GM18511 (cell line): ENCODE results near the gene CA10.

Experiments
- ATAC-seq: cut with Tn5 transposase; IDR thresholded peaks from one replicate; pipeline ENCODE4 v1.9.1; 2021; ENCODE audit warnings: mild to moderate bottlenecking, moderate library complexity; ENCODE audit not compliant: unreplicated experiment

Gene CA10

DNA sequence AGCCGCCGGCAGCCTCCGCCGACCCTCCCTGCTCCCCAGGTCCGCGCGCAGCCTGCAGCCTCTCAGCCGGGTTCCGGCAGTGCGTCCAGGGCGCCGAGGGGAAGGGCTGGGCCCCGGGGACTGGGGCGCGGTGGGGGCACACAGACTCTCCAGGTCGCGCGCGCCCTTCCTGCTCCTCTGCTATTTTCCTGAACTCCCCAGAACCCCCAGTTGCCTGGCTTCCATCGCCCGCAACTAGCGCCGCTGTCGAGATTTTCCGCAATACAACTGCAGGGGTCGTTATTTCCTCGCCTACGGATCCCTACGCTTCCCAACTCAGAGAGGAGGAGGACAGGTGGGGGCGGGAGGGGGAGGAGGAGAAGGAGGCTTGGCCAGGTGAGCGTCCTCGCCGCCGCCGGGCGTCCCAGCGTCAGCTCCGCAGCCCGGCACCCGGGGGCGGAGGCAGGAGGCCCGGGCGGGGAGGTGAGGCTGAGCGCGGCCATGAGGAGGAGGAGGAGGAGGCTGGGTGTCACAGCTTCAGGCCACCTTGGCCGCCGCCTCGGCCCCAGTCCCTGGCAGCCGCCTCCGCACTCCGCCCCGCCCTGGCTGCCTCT, at the start of gene CA10:
Gene CA10, minus strand, starts transcription at position 265 of the 593 bp plus-strand sequence.
- no peak for ATAC-seq

- no peak for ATAC-seq
These were observed 49.3 kb upstream of the CA10 start for GRCh38 chr17:52207796-52208195.

DNA sequence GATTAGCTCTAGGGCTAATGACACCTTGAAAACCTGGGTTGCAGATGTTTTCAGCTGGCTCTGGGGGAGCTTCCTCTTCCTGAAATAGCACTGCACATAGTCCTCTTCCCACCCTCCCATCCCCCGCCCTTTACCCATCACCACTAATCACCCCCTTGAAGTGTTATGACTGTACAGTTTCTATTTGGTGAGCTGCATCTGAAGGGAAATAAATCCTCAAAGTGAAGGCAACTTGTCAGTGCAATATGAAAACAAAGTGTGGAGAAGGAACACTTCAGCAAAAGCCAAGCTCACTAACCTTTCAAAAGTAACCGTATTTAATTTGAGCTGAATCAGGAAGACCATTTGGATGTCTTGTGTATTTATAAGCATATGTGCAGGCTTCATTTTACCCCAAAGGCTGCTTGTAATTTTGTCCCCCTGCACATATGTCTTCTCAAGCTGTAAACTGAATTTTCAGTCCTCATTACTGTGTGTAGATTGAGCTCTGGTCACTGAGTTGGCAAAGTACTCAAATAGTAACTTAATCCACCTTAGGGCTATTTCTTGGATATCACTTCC, 44.1 kb upstream of the CA10 start:
- no peak for ATAC-seq

DNA sequence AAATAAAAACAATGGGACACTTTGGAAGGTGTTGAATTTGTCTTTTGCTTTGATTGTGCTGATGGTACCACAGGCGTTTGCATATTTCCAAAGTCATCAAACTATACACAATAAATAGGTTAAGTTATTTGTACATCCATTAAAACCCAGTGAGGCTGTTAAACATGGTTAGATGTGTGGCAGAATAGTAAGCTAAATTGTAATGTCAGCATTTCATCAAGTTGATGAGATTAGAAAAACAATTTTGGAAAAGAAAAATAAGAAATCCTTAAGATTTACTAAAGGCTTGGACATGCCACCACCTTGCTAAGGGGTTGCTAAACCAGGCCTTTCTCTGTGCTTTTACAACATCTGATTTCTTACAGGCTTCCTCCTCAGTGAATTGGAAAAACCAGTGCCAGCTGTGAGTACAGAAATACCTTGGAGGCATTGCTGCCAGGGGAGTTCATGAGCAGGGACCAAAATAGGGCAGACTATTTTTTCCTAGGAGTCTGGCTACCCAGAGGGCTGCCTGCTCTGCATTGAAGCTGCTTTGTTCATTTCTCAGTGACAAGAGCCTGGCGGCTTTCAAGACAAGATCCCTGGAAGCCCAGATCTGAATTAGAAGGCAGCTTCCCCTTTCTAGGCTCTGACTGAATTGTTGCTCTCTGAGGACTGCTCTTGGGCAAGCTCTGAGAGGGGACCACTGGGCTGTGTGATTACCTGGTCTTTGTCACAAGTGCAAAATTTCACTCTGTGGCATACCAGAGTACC, 43.4 kb upstream of the CA10 start:
- no peak for ATAC-seq

DNA sequence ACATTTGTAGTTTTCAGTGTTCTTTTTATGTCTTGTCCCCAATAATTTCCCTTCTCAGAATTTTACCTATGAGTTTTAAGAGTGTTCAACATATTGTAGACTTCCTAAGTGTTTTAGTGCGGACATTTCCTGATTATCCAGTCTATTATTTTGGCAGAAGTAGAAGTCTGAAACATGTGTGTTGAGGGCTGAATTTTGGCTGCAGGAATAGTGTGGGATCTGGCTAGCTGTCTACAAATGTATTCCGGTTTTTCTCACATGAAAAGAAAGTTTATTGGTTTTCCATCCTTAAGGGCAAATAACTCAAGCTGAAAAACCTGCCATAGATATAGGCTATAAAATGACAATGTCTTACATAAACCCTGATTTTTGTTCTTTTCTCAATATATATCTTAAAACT, 33.0 kb upstream of the CA10 start:
- ATAC-seq, result no peak

DNA sequence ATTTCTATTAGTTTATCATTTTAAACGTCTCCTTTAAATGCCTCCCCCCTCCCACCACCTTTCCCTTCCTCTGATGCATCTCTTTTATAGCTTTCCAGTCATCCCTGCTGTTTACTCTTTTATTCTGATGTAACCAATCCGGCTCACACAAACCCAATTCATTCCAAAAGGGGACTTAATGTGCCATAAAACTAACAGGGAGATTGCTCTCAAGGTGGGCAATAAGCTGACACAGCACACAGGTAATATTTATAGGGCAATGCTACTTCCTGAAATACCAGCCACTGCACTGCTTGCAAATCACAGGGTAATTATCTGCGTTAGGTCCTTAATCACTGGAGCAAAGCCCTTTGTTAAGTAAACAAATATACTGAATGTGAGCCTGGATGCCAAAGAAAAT, 23.3 kb upstream of the CA10 start:
- ATAC-seq, result no peak

- ATAC-seq, result no peak
These were observed 19.5 kb upstream of the CA10 start for GRCh38 chr17:52178012-52178411.

GRCh38 chr17:52170963-52171572, 12.6 kb upstream of the CA10 start:
- ATAC-seq, result no peak

- ATAC-seq, result no peak
These were observed 1.6 kb upstream of the CA10 start for GRCh38 chr17:52160136-52160567.

DNA sequence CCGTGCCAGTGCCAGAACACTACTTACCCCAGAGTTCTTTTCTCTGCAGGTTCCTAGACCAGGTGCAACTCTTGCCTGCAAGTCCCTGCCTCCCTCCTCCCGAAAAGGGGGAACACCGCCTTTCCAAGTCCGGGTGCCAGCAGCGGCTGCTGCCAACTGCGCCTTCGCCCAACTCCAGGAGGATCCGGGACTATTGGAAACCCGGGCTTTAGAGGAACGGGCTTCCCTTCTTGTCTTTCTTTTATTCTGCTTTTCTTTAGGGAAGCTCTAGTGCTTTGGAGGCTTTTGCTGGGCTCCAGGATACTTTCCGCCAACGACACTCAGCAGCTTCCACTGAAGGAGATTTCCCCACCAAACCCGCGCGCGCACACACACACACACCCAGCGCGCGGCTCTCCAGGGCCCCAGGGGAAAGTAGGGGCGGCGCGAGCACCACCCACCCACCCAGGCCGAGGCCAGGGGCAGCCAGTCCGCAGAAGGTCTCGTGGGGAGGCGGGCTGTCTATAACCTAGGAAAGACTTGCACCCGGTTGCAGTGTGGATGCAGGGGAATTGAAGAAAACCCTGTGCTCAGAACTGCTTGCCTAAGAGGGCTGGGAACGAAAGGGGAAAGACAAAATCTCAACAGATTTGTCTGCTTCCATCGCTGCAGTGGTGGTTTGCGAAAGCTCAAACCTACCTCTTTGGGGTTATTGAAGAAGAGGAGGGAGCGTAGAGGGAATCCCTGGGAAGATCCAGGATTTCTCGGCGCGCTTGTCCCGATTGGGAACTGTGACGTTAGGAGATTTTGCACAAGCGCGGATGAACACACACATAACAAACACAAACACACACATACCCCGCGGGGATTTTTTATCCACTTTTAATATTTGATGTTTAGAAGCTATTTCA, 977 bp upstream of the CA10 start:
- no peak for ATAC-seq

- ATAC-seq, result no peak
These were observed 688 bp downstream of the CA10 start for GRCh38 chr17:52157603-52158449.

DNA sequence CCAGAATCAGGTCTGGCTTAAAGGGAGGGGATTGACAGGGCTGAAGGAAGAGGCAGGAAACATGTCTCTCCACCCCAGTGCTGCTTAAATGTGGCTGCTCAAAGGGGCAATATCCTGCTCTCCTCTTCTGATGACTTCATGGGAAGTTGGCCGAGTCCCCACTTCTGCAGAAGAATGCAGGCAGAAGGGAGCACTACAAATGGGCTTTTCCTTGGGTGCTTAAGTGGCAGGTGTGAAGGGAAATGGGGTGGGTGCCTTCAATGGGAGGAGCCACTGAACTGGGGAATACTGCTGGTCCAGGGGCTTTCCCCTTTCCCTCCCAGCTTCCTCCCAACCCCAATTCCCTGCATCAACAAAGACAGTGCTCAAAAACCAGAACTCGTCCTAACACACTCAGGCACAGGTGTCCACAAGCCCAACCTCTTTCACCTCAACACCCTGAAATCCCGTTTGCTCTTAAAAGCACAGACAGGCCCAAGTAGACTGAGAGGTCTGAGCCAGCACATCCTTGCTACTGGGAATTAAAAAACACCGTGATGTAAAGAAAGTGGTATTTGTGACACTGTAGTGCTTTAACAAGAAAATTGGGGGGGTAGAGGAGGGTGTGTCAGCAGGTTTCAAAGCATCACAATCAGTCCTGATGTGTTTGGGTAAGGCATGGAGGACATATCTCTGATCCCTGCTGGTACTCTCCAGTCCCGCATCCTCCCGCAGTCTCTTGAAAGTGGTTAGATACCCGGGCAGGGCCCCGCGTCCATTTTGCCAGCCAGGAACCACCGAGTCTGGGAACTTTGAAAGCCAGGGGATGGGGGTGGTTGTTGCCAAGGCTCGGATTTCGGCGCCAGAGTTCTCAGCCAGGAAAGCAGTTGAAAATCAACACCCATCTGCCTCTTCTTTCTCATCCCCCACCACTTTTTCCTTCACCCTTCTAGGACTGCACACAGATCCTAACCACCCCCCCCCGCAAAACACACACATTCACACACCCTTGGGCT, 1.6 kb downstream of the CA10 start:
- no peak for ATAC-seq

DNA sequence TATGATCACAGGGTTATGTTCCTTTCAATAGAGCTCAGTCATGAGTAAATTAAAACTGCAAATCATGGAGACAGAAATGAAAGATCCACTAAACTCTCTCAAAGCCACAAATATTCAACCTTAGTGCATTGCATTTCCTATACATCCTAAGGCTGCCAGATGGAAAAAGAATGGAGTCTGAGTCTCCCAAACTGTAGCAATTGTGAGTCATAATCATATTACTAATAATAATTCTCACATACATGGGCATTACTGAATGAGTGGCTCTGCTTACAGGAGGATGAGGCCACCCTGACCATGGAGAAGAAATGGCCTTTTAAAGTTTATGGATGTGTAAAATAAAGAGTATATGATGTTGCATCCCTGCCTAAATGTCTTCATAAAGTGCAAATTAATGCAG, 3.2 kb downstream of the CA10 start:
- ATAC-seq, result no peak

DNA sequence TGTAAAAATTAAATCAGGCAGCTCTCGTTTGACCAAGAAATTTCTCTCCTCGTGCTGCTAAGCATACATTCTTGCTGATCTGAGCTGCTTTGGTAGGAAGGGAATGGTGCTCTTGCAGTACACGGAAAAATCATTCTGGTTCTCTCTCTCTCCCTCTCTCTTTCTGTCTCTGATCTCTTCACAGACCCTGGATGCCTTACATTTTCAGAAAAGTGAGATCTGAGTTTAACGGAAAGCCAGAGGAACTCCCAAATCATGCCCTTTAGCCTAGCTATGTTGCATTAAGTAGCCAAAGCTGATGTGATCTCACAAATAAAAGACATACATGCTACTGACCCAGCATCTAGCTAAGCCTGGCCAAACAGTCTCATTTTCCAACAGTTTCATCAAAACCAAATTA, 4.0 kb downstream of the CA10 start:
- ATAC-seq, result no peak

DNA sequence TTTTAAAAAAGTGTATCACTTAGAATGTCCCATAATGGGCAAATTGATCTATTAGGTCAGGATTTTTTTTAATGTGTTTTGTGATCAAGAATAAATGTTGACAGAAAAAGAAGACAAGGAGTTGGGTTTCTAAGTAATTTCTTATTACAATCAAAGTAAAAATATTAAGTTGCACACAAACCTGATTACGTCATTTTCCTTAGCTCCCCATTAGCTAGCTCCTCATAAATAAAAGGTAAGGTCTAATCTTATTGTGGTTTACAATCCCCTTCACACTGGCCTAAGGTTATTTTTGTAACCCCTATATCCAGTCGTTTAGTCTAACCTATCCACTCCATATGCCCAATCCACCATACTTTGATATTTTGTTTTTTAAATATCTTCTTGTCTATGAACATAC, 7.6 kb downstream of the CA10 start:
- ATAC-seq, result no peak

- ATAC-seq, result no peak
These were observed 8.9 kb downstream of the CA10 start for GRCh38 chr17:52149626-52150025.

- ATAC-seq, result no peak
These were observed 9.6 kb downstream of the CA10 start for GRCh38 chr17:52148969-52149351.

DNA sequence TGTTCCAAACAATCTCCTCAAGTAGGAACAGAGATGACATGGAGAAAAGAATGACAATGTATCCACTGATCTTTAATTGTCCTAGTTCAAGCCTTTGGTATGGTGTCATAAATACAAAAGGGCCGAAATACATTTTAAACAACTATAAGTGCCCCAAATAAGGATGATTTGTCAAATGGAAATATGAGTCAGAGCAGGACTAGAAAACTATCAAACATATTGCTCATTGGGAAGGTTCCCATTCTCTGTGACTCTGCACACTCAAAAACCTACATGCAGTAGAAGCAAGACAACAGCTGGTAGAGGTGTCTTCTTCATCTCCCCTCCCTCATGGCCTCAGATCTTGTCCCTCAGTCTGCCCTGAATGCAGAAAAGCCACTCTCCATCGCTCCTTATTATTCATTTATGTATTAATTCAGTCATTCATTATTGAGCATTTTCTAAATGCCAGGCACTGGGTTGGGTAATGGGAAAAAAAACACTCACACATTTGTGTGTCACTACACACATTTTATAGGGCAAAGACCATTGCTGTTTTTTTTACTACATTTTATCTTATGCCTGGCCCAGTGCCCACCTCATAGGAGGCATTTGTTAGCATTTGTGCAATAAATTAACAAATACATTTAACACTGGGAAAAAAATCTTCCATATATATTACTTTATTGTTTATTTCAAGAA, 10.1 kb downstream of the CA10 start:
- no peak for ATAC-seq
